Stomach (tissue), 9 donors: ENCODE data around the gene ARHGEF3. TPM values are rescaled to one million over a fixed set of nuclear protein-coding genes. Genes with fewer than 3 reads are reported as not detected.

Experiments used
- DNase-seq, 2 donors: peaks; one replicate each; pipeline versions ENCODE4 v3.0.0 to v3.0.0-alpha.2; 2013 to 2019
- H3K27ac ChIP-seq, 5 donors: fragments of 200-600 bp in 4 of 5; sonication (generic) in 4 of 5; one replicate each; pipeline ENCODE4 v1.5.1; 2013 to 2019; ENCODE audit warnings: mild to moderate bottlenecking in 1 of 5, moderate library complexity in 1 of 5
- H3K27me3 ChIP-seq, 3 donors: fragments of 200-600 bp; sonication (generic); one replicate each; pipeline ENCODE4 v1.5.1; 2017 to 2019; ENCODE audit warnings: mixed run types in 1 of 3
- H3K36me3 ChIP-seq, 4 donors: fragments of 200-600 bp; sonication (generic); 1 replicate in 3 of 4; 2 replicates in 1 of 4; pipeline ENCODE4 v1.5.1; 2016 to 2019
- H3K4me1 ChIP-seq, 4 donors: fragments of 200-600 bp; sonication (generic); one replicate each; pipeline ENCODE4 v1.5.1; 2016 to 2019
- H3K4me3 ChIP-seq, 4 donors: fragments of 200-600 bp; sonication (generic) in 3 of 4; one replicate each; pipeline ENCODE4 v1.5.1; 2016 to 2019; ENCODE audit warnings: mild to moderate bottlenecking in 1 of 4
- H3K9me3 ChIP-seq, 4 donors: fragments of 200-600 bp; sonication (generic); one replicate each; pipeline ENCODE4 v1.5.1; 2016 to 2019
- CTCF ChIP-seq, 7 experiments: fragments of 450-650 bp in 4 of 7; fragments of 200-600 bp in 3 of 7; sonication (generic) in 3 of 7; IDR thresholded peaks; one replicate each; pipeline ENCODE4 v1.5.1; 2016 to 2019; ENCODE audit warnings: antibody characterized with exemption in 7 of 7, control low read depth in 2 of 7, mild to moderate bottlenecking in 1 of 7
- EP300 ChIP-seq: sonication (generic); formaldehyde crosslinking; IDR thresholded peaks from one replicate; pipeline ENCODE4 v1.6.1; 2017; ENCODE audit warnings: antibody characterized with exemption
- POLR2A ChIP-seq, 4 donors: fragments of 450-650 bp; IDR thresholded peaks; one replicate each; pipeline ENCODE4 v1.6.1; 2016; ENCODE audit warnings: antibody characterized with exemption in 4 of 4, control low read depth in 2 of 4, mild to moderate bottlenecking in 1 of 4, moderate library complexity in 1 of 4
- POLR2AphosphoS5 ChIP-seq, 3 donors: sonication (generic); formaldehyde crosslinking; IDR thresholded peaks; one replicate each; pipeline ENCODE4 v1.6.1; 2016; ENCODE audit warnings: antibody characterized with exemption in 3 of 3
- WGBS, 5 donors: extraction: QIAGEN DNeasy Blood & Tissue Kit in 3 of 5; methylation state at CpG; one replicate each; pipeline versions ENCODE4 v1.1.5 to v1.1.7; 2013 to 2018; 5-methylcytosine and 5-hydroxymethylcytosine counted together
- intact Hi-C: fragments of 100-400 bp; cut with DNase I; formaldehyde crosslinking; loops from one replicate; pipeline ENCODE4 v1.15.1; 2023; ENCODE audit warnings: low total_unique reads
- polyA plus RNA-seq, 3 donors: library from polyadenylated mRNA; stranded (reverse); fragments of 200-250 nt; gene quantifications; one replicate each; pipeline ENCODE4 v1.2.3, GENCODE V29; 2013
- total RNA-seq, 5 donors: library from RNA; depleted of rRNA; stranded (reverse); fragments of >200 nt; gene quantifications; one replicate each; pipeline versions ENCODE4 v1.1.0 to v1.2.3, GENCODE V29; 2014 to 2016
- donor health status: healthy with polysubstance abuse.
- donor health status: Bipolar disorder and iron deficiency.
- donor health status: healthy.

Gene ARHGEF3
- total and polyA plus RNA-seq, 8 donors = 6.2 to 23.8 (median 14.2) TPM

- Histone ChIP-seq H3K9me3 (no peaks in the 10 kb centered on the region), H3K27me3 (no peaks in the 10 kb centered on the region), H3K27ac (no peak overlapping the region), H3K4me1 (peaks cover 16 to 39% (median 31%) of the 10 kb centered on the region in 4 donors), H3K36me3 (peaks cover 0 to 44% (median 30%) of the 10 kb centered on the region in 4 donors), H3K4me3 (no peak overlapping the region)
- DNase-seq = no peak
- TF ChIP-seq POLR2AphosphoS5 (IDR thresholded peaks at IDR 0.05) (no peak), POLR2A (IDR thresholded peaks at IDR 0.05) (no peak), CTCF (IDR thresholded peaks at IDR 0.05) (no peak)
- intact Hi-C loops = no loop called here
These were observed 27.8 kb downstream of the ARHGEF3 start for GRCh38 chr3:56773986-56774385.

- H3K9me3 ChIP-seq = no peaks in the 10 kb centered on the region
- no peak overlapping the region for H3K4me3 ChIP-seq
- no peaks in the 10 kb centered on the region for H3K27me3 ChIP-seq
- no peak for TF ChIP-seq EP300
- no peak for TF ChIP-seq CTCF (IDR thresholded peaks at IDR 0.05)
- TF ChIP-seq POLR2AphosphoS5 (IDR thresholded peaks at IDR 0.05) = no peak
- no peak for TF ChIP-seq POLR2A (IDR thresholded peaks at IDR 0.05)
- DNase-seq = no peak
- H3K27ac ChIP-seq = no peak overlapping the region
- H3K36me3 ChIP-seq = peaks cover 0 to 44% (median 31%) of the 10 kb centered on the region in 4 donors
- WGBS, 5 donors = 84 to 92% (median 91%) methylated on average over 16 of the region's 16 CpGs
- peaks cover 15 to 35% (median 29%) of the 10 kb centered on the region in 4 donors for H3K4me1 ChIP-seq
- intact Hi-C loops = no loop called here
These were observed 28.5 kb downstream of the ARHGEF3 start for GRCh38 chr3:56772952-56773938.

- intact Hi-C loops = no loop called here
- Histone ChIP-seq H3K4me1 (peaks cover 2 to 17% (median 11%) of the 10 kb centered on the region in 4 donors), H3K9me3 (no peaks in the 10 kb centered on the region), H3K4me3 (no peak overlapping the region), H3K36me3 (peaks cover 0 to 44% (median 31%) of the 10 kb centered on the region in 4 donors), H3K27ac (no peak overlapping the region), H3K27me3 (no peaks in the 10 kb centered on the region)
- no peak for DNase-seq
- TF ChIP-seq CTCF (IDR thresholded peaks at IDR 0.05) (no peak), POLR2A (IDR thresholded peaks at IDR 0.05) (no peak), POLR2AphosphoS5 (IDR thresholded peaks at IDR 0.05) (no peak), EP300 (no peak)
These were observed 30.4 kb downstream of the ARHGEF3 start for GRCh38 chr3:56771376-56771775.

GRCh38 chr3:56769116-56769707 lies 32.5 kb downstream of the ARHGEF3 start:
- peaks cover 0 to 44% (median 31%) of the 10 kb centered on the region in 4 donors for H3K36me3 ChIP-seq
- intact Hi-C loops = no loop called here
- H3K27me3 ChIP-seq = no peaks in the 10 kb centered on the region
- WGBS, 5 donors = 50 to 85% (median 75%) methylated on average over 7 of the region's 7 CpGs
- peaks cover 0 to 12% (median 8%) of the 10 kb centered on the region in 4 donors for H3K4me1 ChIP-seq
- H3K27ac ChIP-seq = no peak overlapping the region
- TF ChIP-seq EP300 = no peak
- TF ChIP-seq POLR2AphosphoS5 (IDR thresholded peaks at IDR 0.05) = no peak
- TF ChIP-seq POLR2A (IDR thresholded peaks at IDR 0.05) = no peak
- TF ChIP-seq CTCF (IDR thresholded peaks at IDR 0.05) = no peak
- peak in 1 of 2 donors; percentile 47 for DNase-seq
- no peaks in the 10 kb centered on the region for H3K9me3 ChIP-seq
- no peak overlapping the region for H3K4me3 ChIP-seq
